Hematopoietic multipotent progenitor cell treated with erythropoietin and hydrocortisone succinate and interleukin-3 and kit ligand, for 15 days (in vitro differentiated cells): Measurements from ENCODE around the gene SPEM1.
A peak's percentile ranks its signal among the peaks of the same experiment; 100 is the strongest.

Source experiments
- DNase-seq: peaks from one replicate; pipeline ENCODE4 v3.0.0-alpha.2; 2015; ENCODE audit warnings: low spot score

The SPEM1 gene

GRCh38 chr17:7403043-7403726 is 16.9 kb upstream of the SPEM1 start:
- DNase-seq: peak; percentile 7

DNA sequence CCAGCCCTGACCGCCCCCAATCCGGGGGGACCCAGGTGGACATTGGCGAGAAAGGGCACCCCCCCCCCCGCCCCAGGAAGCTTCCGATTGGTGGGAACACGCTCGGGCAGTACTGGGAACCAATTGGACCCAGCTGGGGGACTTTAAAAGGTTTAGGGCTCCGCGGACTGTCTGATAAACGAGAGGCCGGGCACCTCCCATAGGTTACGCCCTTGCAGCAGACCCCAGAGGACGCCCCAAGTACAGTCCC is 16.5 kb upstream of the SPEM1 start:
- DNase-seq: no peak

- peak; percentile 99 for DNase-seq
Measured at GRCh38 chr17:7403977-7404736, 16.0 kb upstream of the SPEM1 start, which contains the start of gene TMEM256. Gene TMEM256 (minus strand): TSS chr17:7404097. CDS start chr17:7404084, 13 bp downstream.

DNA sequence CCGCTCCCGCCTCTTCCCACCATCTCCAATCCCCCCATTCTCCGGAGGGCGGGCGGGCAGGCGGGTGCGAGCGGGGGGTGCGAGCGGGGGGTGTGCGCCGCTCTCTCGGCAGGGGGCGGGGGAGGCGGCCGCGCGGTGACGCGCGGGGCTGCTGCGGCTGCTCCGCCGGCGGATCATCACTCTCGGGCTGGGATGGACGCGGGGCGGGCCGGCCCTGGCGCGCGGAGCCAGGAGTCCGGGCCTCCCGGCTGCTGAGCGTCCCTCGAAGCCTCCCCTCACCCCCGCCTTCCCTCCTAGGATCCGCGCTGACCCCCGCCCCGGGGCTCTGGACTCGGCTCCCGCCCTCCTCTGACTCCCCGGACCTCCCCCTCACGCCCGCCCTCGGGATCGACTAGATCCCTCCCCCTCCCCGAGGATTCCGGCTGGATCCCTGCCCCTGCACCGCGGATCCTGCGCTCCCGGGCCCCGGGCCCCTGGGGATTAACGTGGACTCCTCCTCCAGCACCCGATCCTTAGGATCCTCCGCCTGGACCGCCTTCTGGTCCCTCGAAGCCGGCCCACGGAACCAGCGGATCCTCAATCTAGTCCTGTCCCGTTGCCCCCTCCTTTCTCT is 15.3 kb upstream of the SPEM1 start:
- DNase-seq: no peak

DNA sequence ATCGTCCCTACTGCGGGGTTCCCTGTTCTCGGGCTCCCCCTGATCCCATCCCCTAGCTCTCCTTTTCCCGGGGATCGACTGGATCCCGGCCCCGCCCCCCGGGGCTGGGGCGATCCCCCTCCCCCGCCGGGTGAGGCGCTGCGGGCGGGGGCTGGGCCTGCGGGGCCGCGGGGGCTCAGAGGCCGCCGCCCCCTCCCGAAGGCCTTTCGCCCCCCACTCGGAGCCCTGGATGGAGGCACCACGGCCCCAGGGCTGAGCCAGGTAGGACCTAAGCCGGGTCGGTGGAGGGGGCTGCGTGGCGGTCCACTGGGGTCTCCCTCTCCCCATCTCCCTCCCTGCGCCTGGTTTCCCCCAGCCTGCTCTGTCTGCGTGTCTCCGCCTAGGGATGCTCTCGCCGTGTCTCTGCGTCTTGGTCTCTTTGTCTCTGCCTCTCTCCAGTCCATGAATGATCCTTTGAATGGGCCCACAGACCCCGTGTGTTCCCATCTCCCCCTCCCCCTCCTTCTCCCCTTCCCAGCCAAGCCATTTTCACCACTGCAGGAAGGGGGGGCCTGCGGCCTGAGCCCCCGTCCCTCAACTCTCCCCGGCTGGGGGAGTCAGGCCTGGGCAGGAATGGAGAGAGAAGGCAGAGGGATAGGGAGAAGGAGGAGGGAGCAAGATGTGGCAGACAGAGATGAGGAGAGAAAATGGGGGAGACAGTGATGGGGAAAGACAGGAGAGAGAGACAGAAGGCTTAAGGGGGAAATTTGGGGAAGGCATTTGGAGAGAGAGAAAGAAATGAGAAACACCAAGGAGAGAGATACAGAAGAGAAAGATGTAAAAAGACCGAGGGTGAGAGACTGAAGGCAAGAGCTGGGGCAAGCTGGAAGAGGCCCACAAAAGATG is 14.5 kb upstream of the SPEM1 start:
- no peak for DNase-seq

- DNase-seq: no peak
Measured at GRCh38 chr17:7406235-7406825, 13.8 kb upstream of the SPEM1 start.

DNA sequence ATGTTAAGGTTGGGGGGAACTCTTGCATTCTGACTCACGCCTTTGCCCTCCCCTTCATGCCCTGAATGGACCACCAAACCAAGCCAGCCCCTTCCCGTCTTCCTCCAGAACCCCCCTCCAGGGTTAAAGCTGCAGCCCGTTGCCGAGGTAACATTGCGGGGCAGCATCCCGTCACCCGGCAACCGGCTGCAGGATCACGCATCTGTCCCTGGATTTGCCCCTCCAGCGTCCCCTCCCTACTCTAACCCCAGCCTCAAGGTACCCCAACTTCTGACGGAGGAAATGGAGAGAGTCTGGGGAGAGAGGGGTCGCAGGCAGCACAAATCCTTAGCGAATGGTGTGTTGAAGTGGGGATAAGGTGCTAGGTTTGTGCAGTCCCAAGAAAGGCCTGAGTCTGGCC is 13.0 kb upstream of the SPEM1 start:
- no peak for DNase-seq

DNA sequence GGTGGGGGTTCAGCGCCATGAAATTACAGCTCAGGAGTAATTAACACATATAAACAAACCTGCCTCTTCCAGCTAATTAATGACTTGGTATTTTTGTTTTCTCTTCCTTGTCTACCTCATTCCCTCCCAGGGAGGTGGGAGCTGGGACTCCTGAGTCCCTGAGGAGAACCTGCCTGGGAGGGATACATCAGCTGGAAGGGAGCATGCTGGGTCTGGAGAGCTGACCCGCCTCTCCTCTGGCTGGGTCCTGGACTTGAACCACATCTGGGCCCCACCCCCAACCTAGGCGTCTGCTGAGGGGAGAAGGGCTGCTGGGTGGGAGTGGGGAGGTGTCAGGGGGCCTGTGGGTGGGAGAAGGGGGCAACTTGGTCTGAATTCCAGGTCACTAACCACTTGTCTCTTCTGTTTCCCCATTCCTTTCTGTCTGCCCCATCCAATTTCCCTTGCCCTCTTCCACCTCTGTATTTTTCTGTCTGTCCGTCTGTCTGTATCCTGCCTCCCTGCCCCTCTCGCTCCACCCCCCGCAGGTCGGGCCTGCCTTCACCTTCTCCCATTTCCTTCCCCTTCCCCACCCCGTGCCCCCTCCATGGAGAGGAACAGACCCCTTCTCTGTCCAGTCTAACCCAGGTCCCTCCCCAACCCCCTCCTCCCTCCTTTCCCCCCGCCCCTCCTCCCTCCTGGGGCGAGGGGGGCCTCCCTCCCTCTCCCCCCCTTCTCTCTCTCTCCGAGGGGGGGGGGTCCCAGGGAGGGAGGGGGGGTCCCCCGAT is 12.5 kb upstream of the SPEM1 start, which contains the start of gene NLGN2:
Gene NLGN2, plus strand, starts transcription at position 361 of the 767 bp plus-strand sequence. CDS start 411 bp downstream, outside the sequence.
- DNase-seq: no peak

DNA sequence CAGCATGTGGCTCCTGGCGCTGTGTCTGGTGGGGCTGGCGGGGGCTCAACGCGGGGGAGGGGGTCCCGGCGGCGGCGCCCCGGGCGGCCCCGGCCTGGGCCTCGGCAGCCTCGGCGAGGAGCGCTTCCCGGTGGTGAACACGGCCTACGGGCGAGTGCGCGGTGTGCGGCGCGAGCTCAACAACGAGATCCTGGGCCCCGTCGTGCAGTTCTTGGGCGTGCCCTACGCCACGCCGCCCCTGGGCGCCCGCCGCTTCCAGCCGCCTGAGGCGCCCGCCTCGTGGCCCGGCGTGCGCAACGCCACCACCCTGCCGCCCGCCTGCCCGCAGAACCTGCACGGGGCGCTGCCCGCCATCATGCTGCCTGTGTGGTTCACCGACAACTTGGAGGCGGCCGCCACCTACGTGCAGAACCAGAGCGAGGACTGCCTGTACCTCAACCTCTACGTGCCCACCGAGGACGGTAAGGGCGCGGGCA is 11.8 kb upstream of the SPEM1 start:
- DNase-seq: no peak

GRCh38 chr17:7408863-7409262 is 11.3 kb upstream of the SPEM1 start:
- DNase-seq: no peak

- no peak for DNase-seq
Measured at GRCh38 chr17:7409716-7410115, 10.4 kb upstream of the SPEM1 start.

- DNase-seq: no peak
Measured at GRCh38 chr17:7410634-7411426, 9.3 kb upstream of the SPEM1 start.

- no peak for DNase-seq
Measured at GRCh38 chr17:7411427-7411750, 8.7 kb upstream of the SPEM1 start.

- DNase-seq: no peak
Measured at GRCh38 chr17:7413346-7413985, 6.7 kb upstream of the SPEM1 start.

DNA sequence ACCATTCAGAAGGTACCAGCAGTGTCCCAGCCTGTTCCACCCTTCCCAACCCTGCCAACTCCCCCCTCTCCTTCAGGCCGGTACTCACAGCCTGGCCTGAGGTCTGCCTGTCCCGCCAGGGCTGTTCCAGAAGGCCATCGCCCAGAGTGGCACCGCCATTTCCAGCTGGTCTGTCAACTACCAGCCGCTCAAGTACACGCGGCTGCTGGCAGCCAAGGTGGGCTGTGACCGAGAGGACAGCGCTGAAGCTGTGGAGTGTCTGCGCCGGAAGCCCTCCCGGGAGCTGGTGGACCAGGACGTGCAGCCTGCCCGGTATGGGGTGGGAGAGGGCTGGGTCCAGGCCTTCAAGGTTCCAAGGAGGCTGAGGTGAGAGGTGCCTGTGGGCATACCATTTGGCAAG is 5.3 kb upstream of the SPEM1 start:
- DNase-seq: no peak

DNA sequence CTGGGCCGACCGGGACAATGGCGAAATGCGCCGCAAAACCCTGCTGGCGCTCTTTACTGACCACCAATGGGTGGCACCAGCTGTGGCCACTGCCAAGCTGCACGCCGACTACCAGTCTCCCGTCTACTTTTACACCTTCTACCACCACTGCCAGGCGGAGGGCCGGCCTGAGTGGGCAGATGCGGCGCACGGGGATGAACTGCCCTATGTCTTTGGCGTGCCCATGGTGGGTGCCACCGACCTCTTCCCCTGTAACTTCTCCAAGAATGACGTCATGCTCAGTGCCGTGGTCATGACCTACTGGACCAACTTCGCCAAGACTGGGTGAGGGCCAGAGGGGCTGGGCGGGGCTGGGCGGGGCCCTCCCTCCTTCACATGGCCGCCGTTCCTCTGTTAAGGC is 4.3 kb upstream of the SPEM1 start:
- DNase-seq: no peak

GRCh38 chr17:7416323-7416722 is 3.8 kb upstream of the SPEM1 start:
- DNase-seq: no peak

GRCh38 chr17:7417056-7417655 is 3.0 kb upstream of the SPEM1 start:
- DNase-seq: no peak

- DNase-seq: no peak
Measured at GRCh38 chr17:7418472-7419152, 1.5 kb upstream of the SPEM1 start.
